ENCODE results near the gene MICU2. TPM values are rescaled to one million over a fixed set of nuclear protein-coding genes. Genes with fewer than 3 reads are reported as not detected.

The MICU2 gene
- total and polyA plus RNA-seq, 2 of the 13 experiments (the other 11 are each of a cell fraction or from before 2014, with no cell fraction given), result 31.7 to 42.4 TPM

DNA sequence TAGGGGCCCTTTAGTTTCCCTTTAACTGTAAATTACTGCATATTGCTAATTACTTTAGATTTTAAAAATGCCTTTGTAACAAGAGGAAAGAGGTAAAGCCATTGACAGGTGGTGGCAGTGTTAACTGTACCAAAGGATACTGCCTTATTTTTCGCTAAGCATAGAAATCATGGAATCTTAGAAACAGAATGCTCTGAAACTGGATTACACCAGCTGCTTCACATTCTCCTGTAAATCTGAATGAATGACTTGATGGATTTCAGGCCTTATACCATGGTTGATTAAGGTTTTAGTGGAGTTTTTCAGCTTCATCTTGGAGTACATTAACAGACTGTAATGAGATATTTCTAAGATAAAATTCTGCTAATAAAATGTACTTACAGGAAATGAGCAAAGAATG is 25.2 kb downstream of the MICU2 start (continued):
- TF ChIP-seq NCOA1 (CRISPR knock-in tag; IDR thresholded peaks at IDR 0.05), result no peak
- TF ChIP-seq ZFP90 (CRISPR knock-in tag; IDR thresholded peaks at IDR 0.05; ENCODE audit: borderline replicate concordance), result no peak
- TF ChIP-seq POLR2A (IDR thresholded peaks at IDR 0.05; ENCODE audit: insufficient read depth in 1 of 2, low read depth in 2 of 2, low read length in 2 of 2), result no peak
- TF ChIP-seq ZNF850 (CRISPR knock-in tag; conservative IDR thresholded peaks at IDR 0.05), result no peak

DNA sequence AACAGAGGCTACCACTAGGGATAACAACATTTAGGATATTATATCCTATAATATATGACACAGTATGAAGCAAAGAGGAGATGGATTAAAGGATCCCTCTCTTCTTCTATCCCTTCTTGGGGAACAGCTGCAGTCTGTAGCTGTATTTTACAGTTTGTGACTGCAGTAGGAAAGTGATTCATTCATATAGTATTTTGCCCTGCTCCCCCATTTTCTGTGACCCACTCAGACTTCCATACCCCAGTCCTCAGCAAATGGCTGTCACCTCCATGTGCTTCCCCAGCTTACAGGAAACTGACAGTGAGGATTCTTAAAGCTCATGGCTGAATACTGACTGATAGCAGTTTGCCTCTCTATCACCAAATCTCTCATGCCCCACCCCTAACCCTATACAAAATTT is 27.5 kb downstream of the MICU2 start:
- TF ChIP-seq MZF1 (CRISPR knock-in tag; IDR thresholded peaks at IDR 0.05; ENCODE audit: borderline replicate concordance) (no peak), SRSF1 (optimal IDR thresholded peaks at IDR 0.05; ENCODE audit: low read depth, low read length) (no peak), ZNF552 (CRISPR knock-in tag; IDR thresholded peaks at IDR 0.05; ENCODE audit: borderline replicate concordance) (no peak), ZNF790 (CRISPR knock-in tag; IDR thresholded peaks at IDR 0.05; ENCODE audit: borderline replicate concordance) (no peak), ZFP41 (CRISPR knock-in tag; IDR thresholded peaks at IDR 0.05; ENCODE audit: borderline replicate concordance) (no peak), PHF8 (CRISPR knock-in tag; IDR thresholded peaks at IDR 0.05) (no peak), ETV6 (CRISPR knock-in tag; conservative IDR thresholded peaks at IDR 0.05) (no peak), SRSF9 (IDR thresholded peaks at IDR 0.05; ENCODE audit: borderline replicate concordance, insufficient read depth, low read depth, low read length, poor library complexity, severe bottlenecking) (no peak), ELF4 (CRISPR knock-in tag; IDR thresholded peaks at IDR 0.05; ENCODE audit: borderline replicate concordance) (no peak)
- TF ChIP-seq, protein P1, sequence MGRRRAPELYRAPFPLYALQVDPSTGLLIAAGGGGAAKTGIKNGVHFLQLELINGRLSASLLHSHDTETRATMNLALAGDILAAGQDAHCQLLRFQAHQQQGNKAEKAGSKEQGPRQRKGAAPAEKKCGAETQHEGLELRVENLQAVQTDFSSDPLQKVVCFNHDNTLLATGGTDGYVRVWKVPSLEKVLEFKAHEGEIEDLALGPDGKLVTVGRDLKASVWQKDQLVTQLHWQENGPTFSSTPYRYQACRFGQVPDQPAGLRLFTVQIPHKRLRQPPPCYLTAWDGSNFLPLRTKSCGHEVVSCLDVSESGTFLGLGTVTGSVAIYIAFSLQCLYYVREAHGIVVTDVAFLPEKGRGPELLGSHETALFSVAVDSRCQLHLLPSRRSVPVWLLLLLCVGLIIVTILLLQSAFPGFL (CRISPR knock-in tag; IDR thresholded peaks at IDR 0.05), result no peak
- TF ChIP-seq, protein P2, sequence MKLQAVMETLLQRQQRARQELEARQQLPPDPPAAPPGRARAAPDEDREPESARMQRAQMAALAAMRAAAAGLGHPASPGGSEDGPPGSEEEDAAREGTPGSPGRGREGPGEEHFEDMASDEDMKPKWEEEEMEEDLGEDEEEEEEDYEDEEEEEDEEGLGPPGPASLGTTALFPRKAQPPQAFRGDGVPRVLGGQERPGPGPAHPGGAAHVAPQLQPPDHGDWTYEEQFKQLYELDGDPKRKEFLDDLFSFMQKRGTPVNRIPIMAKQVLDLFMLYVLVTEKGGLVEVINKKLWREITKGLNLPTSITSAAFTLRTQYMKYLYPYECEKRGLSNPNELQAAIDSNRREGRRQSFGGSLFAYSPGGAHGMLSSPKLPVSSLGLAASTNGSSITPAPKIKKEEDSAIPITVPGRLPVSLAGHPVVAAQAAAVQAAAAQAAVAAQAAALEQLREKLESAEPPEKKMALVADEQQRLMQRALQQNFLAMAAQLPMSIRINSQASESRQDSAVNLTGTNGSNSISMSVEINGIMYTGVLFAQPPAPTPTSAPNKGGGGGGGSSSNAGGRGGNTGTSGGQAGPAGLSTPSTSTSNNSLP (IDR thresholded peaks at IDR 0.05; ENCODE audit: low read depth, low read length), result no peak
- TF ChIP-seq, protein P3, sequence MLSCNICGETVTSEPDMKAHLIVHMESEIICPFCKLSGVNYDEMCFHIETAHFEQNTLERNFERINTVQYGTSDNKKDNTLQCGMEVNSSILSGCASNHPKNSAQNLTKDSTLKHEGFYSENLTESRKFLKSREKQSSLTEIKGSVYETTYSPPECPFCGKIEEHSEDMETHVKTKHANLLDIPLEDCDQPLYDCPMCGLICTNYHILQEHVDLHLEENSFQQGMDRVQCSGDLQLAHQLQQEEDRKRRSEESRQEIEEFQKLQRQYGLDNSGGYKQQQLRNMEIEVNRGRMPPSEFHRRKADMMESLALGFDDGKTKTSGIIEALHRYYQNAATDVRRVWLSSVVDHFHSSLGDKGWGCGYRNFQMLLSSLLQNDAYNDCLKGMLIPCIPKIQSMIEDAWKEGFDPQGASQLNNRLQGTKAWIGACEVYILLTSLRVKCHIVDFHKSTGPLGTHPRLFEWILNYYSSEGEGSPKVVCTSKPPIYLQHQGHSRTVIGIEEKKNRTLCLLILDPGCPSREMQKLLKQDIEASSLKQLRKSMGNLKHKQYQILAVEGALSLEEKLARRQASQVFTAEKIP (CRISPR knock-in tag; IDR thresholded peaks at IDR 0.05; ENCODE audit: borderline replicate concordance), result no peak
- Histone ChIP-seq H3K9me3 (ENCODE audit: low read length) (no peaks in the 10 kb centered on the region), H2AFZ (ENCODE audit: low read length) (no peak overlapping the region), H3K4me3 (replicated peaks in 1 of 3; ENCODE audit: insufficient read depth in 1 of 3, low read depth in 2 of 3, low read length in 3 of 3) (no peak overlapping the region), H3K4me2 (ENCODE audit: low read depth, low read length) (no peak overlapping the region), H3K36me3 (replicated peaks in 1 of 2; ENCODE audit: control insufficient read depth in 1 of 2, insufficient read depth in 2 of 2, low read length in 2 of 2) (no peaks in the 10 kb centered on the region), H3K9ac (ENCODE audit: insufficient read depth, low read depth, low read length) (no peak overlapping the region), H3K79me2 (ENCODE audit: insufficient read depth, low read length) (peaks cover 6% of the 10 kb centered on the region), H3K27me3 (ENCODE audit: control insufficient read depth in 1 of 2, insufficient read depth in 2 of 2, low read length in 2 of 2) (no peaks in the 10 kb centered on the region), H3K27ac (ENCODE audit: extremely low read length, insufficient read depth, low read length) (no peak overlapping the region), H3K4me1 (ENCODE audit: insufficient read depth, low read length) (peaks cover 13% of the 10 kb centered on the region), H4K20me1 (ENCODE audit: insufficient read depth, low read length) (no peaks in the 10 kb centered on the region)
- intact Hi-C loops (cut with micrococcal nuclease; ENCODE audit: unreplicated experiment), result no loop called here
- POLR2A ChIA-PET, result no interaction called here
- CTCF ChIA-PET (ENCODE audit: low intra/inter-chr PET ratio, low total read pairs), result no interaction called here
- FAIRE-seq (no peak), DNase-seq (ENCODE audit: low spot score) (no peak), ATAC-seq (no peak)
- in situ Hi-C loops (cut with HindIII; ENCODE audit: extremely low pct_ligation_motif_present, low pct_unique_long_range_greater_than_20kb), result no loop called here
- no TSS peak for BruUV-seq (replicated peaks)

Data from HepG2 (cell line).